Brain microvascular endothelial cell (primary cell): ENCODE data around the gene VN1R5.

ENCODE experiments used
- DNase-seq: peaks from one replicate; pipeline ENCODE4 v3.0.0-alpha.2; 2020
- H3K27ac ChIP-seq: fragments of 250-450 bp; sonication (Bioruptor Pico); 2 replicates; pipeline ENCODE4 v1.5.1; 2020; ENCODE audit warnings: mild to moderate bottlenecking, moderate library complexity
- H3K27me3 ChIP-seq: fragments of 250-450 bp; sonication (Bioruptor Pico); replicated peaks from 2 replicates; pipeline ENCODE4 v1.5.1; 2020; ENCODE audit warnings: mild to moderate bottlenecking
- H3K36me3 ChIP-seq: fragments of 250-450 bp; sonication (Bioruptor Pico); replicated peaks from 2 replicates; pipeline ENCODE4 v1.5.1; 2020; ENCODE audit warnings: mild to moderate bottlenecking
- H3K4me3 ChIP-seq: 2 replicates; pipeline ENCODE4 v1.5.1; 2011; ENCODE audit warnings: low read depth, mild to moderate bottlenecking, control low read depth, low read length, moderate library complexity
- CTCF ChIP-seq: IDR thresholded peaks from 2 replicates; pipeline ENCODE4 v1.5.1; 2011; ENCODE audit warnings: low read depth, mild to moderate bottlenecking, moderate library complexity, low read length, control low read depth, inconsistent platforms; ENCODE audit errors: missing control alignments
- in situ Hi-C: cut with HindIII; loops from 2 replicates; pipeline ENCODE4 v1.10.0; 2017; ENCODE audit warnings: low sequenced_read_pairs, low pct_ligation_motif_present

VN1R5 gene

GRCh38 chr1:247266053-247266452 lies 10.2 kb downstream of the VN1R5 start:
- H3K36me3 ChIP-seq, result no peaks in the 10 kb centered on the region
- no peaks in the 10 kb centered on the region for H3K27me3 ChIP-seq
- in situ Hi-C loops, result no loop called here
- peak; percentile 9 for DNase-seq
- H3K27ac ChIP-seq, result no peak overlapping the region
- no peak for TF ChIP-seq CTCF
- H3K4me3 ChIP-seq, result no peak overlapping the region

- Histone ChIP-seq H3K36me3 (no peaks in the 10 kb centered on the region), H3K4me3 (no peak overlapping the region), H3K27ac (no peak overlapping the region), H3K27me3 (no peaks in the 10 kb centered on the region)
- TF ChIP-seq CTCF, result no peak
- no peak for DNase-seq
- in situ Hi-C loops, result no loop called here
Measured at GRCh38 chr1:247268390-247269045, 12.6 kb downstream of the VN1R5 start.

- Histone ChIP-seq H3K4me3 (no peak overlapping the region), H3K27ac (no peak overlapping the region), H3K36me3 (no peaks in the 10 kb centered on the region), H3K27me3 (no peaks in the 10 kb centered on the region)
- in situ Hi-C loops, result no loop called here
- no peak for TF ChIP-seq CTCF
- no peak for DNase-seq
Measured at GRCh38 chr1:247269133-247269532, 13.3 kb downstream of the VN1R5 start.

- no peak for TF ChIP-seq CTCF
- H3K27ac ChIP-seq, result no peak overlapping the region
- DNase-seq, result no peak
- in situ Hi-C loops, result no loop called here
- no peaks in the 10 kb centered on the region for H3K36me3 ChIP-seq
- no peak overlapping the region for H3K4me3 ChIP-seq
- H3K27me3 ChIP-seq, result no peaks in the 10 kb centered on the region
Measured at GRCh38 chr1:247270003-247270402, 14.1 kb downstream of the VN1R5 start.

- TF ChIP-seq CTCF, result no peak
- in situ Hi-C loops, result no loop called here
Measured at GRCh38 chr1:247273013-247273412, 17.1 kb downstream of the VN1R5 start.

GRCh38 chr1:247274605-247275256 lies 18.9 kb downstream of the VN1R5 start:
- no peak for DNase-seq
- Histone ChIP-seq H3K27me3 (no peaks in the 10 kb centered on the region), H3K36me3 (no peaks in the 10 kb centered on the region), H3K4me3 (no peak overlapping the region), H3K27ac (no peak overlapping the region)
- in situ Hi-C loops, result no loop called here
- TF ChIP-seq CTCF, result no peak

More at GRCh38 chr1:247273013-247273412, 17.1 kb downstream of the VN1R5 start:
- Histone ChIP-seq H3K4me3 (no peak overlapping the region), H3K36me3 (no peaks in the 10 kb centered on the region), H3K27ac (no peak overlapping the region), H3K27me3 (no peaks in the 10 kb centered on the region)
- DNase-seq, result no peak
